ENCODE data around the gene ZNF789.
A peak's percentile ranks its signal among the peaks of the same experiment; 100 is the strongest.

The ZNF789 gene

DNA sequence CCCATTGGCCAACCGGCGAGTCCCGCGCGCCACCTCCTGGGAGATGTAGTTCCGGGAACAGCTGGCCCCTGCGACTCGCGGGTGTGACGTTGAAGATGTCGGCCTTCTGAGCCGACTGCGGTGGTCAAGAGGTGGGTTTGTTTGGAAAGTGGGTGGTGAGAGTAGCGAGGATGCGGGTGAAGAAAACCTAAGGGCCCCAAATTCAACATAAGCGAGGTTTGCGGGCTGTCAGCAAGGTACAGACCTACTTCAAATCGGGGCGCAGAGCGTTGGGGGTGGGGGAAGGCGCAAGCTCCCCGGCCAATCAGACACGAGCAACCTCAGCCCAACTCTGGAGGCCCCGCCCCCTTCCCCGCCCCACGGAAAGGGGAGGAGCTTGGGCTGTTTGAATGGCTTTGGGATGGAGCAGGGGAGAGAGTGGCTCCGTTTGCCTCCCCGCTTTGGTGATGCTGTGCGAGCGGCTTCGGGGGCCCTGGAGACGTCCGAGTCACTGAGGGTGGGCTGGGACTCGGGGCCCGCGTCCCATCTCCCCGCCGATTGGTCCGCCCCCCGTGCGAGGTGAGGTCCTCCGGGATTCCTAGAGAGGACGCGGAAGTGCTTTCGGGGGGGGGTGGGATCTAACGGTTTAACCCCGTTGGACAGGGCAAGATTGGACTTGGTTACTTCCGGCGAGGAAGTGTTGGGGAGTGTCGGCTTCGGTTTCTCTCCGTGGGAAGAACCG is 32.1 kb downstream of the ZNF789 start, which contains the start of gene ZKSCAN5:
TSS of gene ZKSCAN5 (plus strand) at position 60 of the 721 bp plus-strand sequence. CDS start 1,383 bp downstream, outside the sequence.
- peak; percentile 96 for DNase-seq

DNA sequence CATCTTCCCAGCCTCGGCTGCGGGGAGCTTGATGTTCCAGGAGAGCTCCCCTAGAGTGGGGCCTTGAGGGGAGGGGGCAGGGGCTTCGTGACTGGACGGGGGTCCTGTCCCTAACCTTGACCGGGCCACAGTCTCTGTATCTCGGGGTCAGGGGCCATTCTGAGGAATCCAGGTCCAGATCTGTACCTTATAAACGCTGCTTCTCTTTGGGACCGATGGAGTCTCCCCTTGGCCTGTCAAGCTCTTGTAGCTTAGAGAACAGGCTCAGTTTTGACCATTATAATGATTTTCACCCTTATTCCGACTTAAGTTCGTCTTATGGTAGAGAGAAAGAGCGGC is 32.6 kb downstream of the ZNF789 start:
- DNase-seq: no peak

DNA sequence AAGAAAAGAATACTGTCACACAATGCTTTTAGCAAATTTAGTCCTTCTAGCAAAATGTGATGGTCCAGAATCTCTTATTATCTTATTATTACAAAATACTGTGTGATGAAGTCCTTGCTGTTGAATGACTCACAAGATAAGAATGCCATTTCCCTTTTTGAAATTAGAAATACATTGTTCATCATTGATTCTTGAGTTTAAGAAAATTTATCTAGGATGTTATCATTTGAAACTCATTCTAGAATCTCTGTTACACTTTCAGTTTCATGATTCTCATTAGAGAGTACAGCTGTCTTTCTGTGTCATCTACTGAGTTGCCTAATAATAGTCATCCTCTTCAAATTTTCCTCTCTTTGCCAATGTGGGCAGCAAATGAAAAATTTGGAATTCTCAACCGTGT is 41.4 kb downstream of the ZNF789 start:
- DNase-seq: no peak

DNA sequence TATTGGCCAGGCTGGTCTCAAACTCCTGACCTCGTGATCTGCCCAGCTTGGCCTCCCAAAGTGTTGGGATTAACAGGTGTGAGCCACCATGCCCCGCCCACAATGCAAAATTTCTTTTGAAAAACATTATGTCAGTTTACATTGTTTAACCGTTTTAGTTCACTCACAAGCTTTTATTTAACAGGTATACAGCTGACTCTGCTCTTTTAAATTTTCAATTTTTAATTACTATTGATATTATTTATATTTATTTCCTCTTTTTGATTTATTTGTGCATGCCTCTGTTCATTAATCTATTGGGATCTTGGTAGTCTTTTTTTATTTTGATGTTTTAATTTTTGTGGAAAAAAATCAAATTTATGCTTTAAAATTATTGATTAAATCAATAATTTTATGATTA is 48.7 kb downstream of the ZNF789 start:
- no peak for DNase-seq

DNA sequence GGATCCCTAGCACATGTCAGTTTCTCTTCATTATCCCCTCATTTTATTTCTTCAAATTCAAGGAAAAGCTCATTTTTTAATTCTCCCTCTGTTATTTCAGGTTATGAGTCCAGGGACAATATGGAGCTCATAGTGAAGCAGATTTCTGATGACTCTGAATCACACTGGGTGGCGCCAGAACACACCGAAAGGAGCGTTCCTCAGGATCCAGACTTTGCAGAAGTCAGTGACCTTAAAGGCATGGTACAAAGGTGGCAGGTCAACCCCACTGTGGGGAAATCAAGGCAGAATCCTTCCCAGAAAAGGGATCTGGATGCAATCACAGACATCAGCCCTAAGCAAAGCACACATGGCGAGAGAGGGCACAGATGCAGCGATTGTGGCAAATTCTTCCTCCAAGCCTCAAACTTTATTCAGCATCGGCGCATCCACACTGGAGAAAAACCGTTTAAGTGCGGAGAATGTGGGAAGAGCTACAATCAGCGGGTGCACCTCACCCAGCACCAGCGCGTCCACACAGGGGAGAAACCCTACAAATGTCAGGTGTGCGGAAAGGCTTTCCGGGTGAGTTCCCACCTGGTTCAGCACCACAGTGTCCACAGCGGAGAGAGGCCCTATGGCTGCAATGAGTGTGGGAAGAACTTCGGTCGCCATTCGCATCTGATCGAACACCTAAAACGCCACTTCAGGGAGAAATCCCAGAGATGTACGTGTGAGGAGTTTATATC is 53.2 kb downstream of the ZNF789 start:
- no peak for DNase-seq

DNA sequence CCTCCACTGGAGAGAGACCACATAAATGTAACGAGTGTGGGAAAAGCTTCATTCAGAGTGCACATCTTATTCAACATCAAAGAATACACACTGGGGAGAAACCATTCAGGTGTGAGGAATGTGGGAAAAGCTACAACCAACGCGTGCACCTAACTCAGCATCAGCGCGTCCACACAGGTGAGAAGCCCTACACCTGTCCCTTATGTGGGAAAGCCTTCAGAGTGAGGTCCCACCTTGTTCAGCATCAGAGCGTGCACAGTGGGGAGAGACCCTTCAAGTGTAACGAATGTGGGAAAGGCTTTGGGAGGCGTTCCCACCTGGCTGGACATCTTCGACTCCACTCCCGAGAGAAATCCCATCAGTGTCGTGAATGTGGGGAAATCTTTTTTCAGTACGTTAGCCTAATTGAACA is 58.7 kb downstream of the ZNF789 start:
- DNase-seq: no peak

DNA sequence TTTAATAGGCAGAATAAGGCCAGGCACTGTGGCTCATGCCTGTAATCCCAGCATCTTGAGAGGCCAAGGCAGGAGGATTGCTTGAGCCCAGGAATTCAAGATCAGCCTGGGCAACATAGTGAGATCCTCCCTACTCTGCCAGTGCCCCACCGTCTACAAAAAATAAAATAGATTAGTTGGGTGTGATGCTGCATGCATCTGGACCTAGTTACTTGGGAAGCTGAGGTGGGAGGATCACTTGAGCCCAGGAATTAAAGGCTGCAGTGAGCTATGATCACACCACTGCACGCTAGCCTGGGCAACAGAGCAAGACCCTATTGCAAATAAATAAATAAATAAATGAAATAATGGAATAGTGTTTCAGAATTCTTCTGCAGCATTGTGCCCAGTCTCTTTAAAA is 63.0 kb downstream of the ZNF789 start:
- no peak for DNase-seq
